HG02970 (cell line): ENCODE measurements around the gene LRRC61.
"Not testable (repeated sequence)": the region's sequence is repeated elsewhere in the genome, so short reads cannot be mapped to it uniquely, and the experiment has no call there.

ENCODE experiments used
- ATAC-seq: cut with Tn5 transposase; IDR thresholded peaks from one replicate; pipeline ENCODE4 v1.9.1; 2021; ENCODE audit warnings: mild to moderate bottlenecking, moderate library complexity, moderate number of reproducible peaks; ENCODE audit not compliant: unreplicated experiment, low FRiP score

The LRRC61 gene

GRCh38 chr7:150380463-150380862 lies 57.3 kb downstream of the LRRC61 start:
- ATAC-seq, result no peak

- no peak for ATAC-seq
Observed at GRCh38 chr7:150381096-150381495, 57.9 kb downstream of the LRRC61 start.

GRCh38 chr7:150381785-150382122 lies 58.6 kb downstream of the LRRC61 start:
- ATAC-seq, result no peak

DNA sequence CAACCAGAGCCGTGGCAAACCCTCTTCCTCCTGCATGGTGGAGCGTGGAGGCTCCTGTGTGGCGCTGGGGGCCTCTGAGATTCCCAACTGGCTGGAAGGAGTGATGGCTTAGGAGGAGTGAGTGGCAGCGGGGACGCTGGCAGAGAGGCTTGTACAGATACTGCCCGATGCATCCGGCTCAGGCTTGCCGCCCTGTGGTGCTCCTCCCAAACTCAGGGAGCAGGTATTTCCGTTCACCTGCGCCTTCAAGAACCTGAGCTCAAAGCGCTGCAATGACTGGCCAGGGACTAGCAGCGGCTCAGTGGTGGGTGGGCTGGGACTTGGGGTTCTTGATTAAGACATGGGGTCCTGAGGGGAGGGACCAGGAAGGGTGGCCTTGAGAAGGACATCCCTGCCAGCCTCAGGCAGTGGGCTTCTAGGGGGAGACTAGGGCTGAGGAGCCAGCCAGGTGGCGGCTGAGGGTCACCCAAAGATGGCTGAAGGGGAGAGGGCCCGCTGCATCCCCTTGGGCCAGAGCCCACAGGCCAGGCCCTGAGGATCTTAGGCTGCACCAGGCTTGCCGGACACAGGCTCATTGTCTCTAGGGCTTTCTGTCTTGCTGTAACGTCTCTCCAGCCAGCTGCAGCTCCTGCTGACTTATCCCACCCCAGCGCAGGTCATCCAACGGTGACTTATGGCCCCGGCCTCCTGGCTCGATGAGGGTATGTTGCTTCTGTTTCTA lies 59.1 kb downstream of the LRRC61 start:
- ATAC-seq, result no peak

DNA sequence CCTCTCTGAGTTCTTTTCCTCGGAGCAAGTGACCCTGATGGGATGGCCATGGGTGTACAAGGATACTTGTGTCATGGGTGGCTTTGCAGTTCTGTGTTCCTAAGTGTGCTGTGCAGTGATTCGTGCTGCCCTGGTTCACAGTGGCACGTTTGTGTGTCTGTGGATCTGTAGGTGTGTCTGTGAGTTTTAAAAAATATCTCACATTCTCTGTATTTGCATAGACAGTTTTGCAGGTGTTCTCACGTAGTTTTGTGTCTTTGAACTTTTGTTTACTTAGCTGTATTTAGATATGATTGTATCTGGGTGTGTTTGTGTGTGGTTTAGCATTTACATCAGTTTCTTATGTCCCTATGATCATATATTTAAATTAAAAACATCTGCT lies 59.7 kb downstream of the LRRC61 start:
- ATAC-seq, result no peak

DNA sequence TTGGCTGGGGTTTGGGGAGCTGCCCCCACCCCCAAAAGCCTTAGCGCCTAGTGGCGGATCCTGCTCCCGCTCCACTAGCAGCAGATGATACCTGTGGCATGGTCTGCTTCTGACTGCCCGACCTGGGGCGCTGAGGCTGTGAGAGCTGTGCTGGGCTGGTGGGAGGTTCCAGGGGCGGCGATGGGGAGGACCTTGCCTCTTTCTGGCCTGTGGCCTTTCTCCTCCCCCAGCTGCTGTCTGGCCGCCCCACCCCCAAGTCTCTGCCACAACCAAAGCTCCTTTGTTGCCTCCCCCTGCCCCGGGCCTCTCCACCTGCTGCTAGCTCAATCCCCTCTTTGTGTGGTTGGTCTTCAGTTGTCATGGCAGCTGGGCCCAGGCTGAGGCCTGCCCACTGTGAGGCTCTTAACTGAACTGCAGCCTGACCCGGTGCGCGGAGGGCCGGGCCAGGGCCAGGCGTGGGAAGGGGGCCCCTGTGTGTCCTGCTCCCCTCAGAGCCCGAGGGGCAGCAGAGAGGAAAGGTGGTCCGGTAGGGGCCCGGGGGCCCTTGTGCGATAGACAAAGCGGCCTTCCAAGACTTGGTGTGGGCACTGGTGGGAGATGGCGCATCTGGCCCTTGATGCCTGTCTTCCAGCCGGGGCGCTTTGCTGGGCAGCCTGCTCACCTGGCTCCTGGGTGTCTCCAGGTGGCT lies 60.7 kb downstream of the LRRC61 start:
- ATAC-seq, result no peak

- ATAC-seq, result no peak
Observed at GRCh38 chr7:150384406-150385301, 61.5 kb downstream of the LRRC61 start.

- no peak for ATAC-seq
Observed at GRCh38 chr7:150385302-150385723, 62.2 kb downstream of the LRRC61 start.

DNA sequence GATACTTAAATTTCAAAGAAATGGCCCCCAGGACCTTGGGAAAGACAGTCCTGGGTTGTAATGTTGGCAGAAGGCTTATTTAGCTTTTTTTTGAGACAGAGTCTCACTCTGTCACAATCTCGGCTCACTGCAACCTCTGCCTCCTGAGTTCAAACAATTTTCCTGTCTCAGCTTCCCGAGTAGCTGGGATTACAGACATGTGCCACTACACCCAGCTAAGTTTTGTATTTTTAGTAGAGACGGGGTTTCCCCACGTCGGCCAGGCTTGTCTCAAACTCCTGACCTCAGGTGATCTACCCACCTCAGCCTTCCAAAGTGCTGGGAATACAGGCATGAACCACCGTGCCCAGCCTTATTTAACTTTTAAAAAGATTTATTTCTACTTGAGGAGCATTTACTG lies 62.7 kb downstream of the LRRC61 start:
- not testable (repeated sequence) for ATAC-seq
